IMR-90 (cell line): ENCODE measurements around the gene BCAS3. TPM values are rescaled to one million over a fixed set of nuclear protein-coding genes. Genes with fewer than 3 reads are reported as not detected.

ENCODE experiments used
- ATAC-seq: fragments of 200-7000 bp; cut with Tn5 transposase; 2 replicates; pipeline ENCODE4 v1.9.1; 2020; ENCODE audit warnings: low read depth, mild to moderate bottlenecking, moderate library complexity
- BruUV-seq: library from RNA; stranded (reverse); fragments of 400-500 nt; replicated peaks from 2 replicates; lab custom pipeline; 2021; lab: Mats Ljungman, UMichigan
- CTCF ChIA-PET: fragments of 300-600 bp; formaldehyde crosslinking; extraction: SDS; loops from one replicate; lab custom pipeline; 2021; ENCODE audit warnings: antibody characterized with exemption; lab: Yijun Ruan, JAX
- POLR2A ChIA-PET: fragments of 300-600 bp; sonication (Branson Sonifier 250); formaldehyde crosslinking; loops from one replicate; lab custom pipeline; 2022; ENCODE audit warnings: antibody characterized with exemption; ENCODE audit not compliant: unreplicated experiment; lab: Charles Lee
- DNase-seq: peaks from one replicate; pipeline ENCODE4 v3.0.0; 2013
- H2AFZ ChIP-seq: replicated peaks from 2 replicates; pipeline ENCODE3; 2013; ENCODE audit warnings: low read length, mild to moderate bottlenecking; ENCODE audit not compliant: poor library complexity
- H2AK5ac ChIP-seq: 2 replicates; pipeline ENCODE4 v1.6.1; 2013; ENCODE audit warnings: low read depth, low read length, inconsistent platforms
- H2AK9ac ChIP-seq: replicated peaks from 2 replicates; pipeline ENCODE3; 2013; ENCODE audit warnings: mild to moderate bottlenecking, low read depth, low read length, moderate library complexity; ENCODE audit not compliant: poor library complexity
- H2BK120ac ChIP-seq: 2 replicates; pipeline ENCODE4 v1.6.1; 2013; ENCODE audit warnings: low read depth, low read length, inconsistent platforms
- H2BK15ac ChIP-seq: 3 replicates; pipeline ENCODE4 v1.6.1; 2013; ENCODE audit warnings: low read depth, low read length, inconsistent platforms
- H2BK20ac ChIP-seq: 2 replicates; pipeline ENCODE4 v1.6.1; 2013; ENCODE audit warnings: low read depth, mild to moderate bottlenecking, inconsistent platforms, low read length, moderate library complexity
- H2BK5ac ChIP-seq: 2 replicates; pipeline ENCODE4 v1.6.1; 2013; ENCODE audit warnings: mild to moderate bottlenecking, low read depth, low read length, inconsistent platforms; ENCODE audit not compliant: poor library complexity, severe bottlenecking
- H3K14ac ChIP-seq: replicated peaks from 2 replicates; pipeline ENCODE4 v1.6.1; 2013; ENCODE audit warnings: low read depth, low read length, inconsistent platforms
- H3K18ac ChIP-seq: 2 replicates; pipeline ENCODE4 v1.6.1; 2013; ENCODE audit warnings: low read depth, low read length, control low read depth
- H3K23ac ChIP-seq: 2 replicates; pipeline ENCODE4 v1.6.1; 2013; ENCODE audit warnings: low read depth, low read length, inconsistent platforms
- H3K27ac ChIP-seq: 2 replicates; pipeline ENCODE4 v1.5.1; 2013; ENCODE audit warnings: mild to moderate bottlenecking, control low read depth, low read length; ENCODE audit not compliant: insufficient read depth
- H3K27me3 ChIP-seq: 2 replicates; pipeline ENCODE4 v1.6.1; 2013; ENCODE audit warnings: low read length; ENCODE audit not compliant: control insufficient read depth, insufficient read depth
- H3K36me3 ChIP-seq: 2 replicates; pipeline ENCODE4 v1.6.1; 2013; ENCODE audit warnings: low read length, mixed read lengths; ENCODE audit not compliant: control insufficient read depth, insufficient read depth
- H3K4ac ChIP-seq: 2 replicates; pipeline ENCODE4 v1.6.1; 2013; ENCODE audit warnings: low read depth, low read length, inconsistent platforms
- H3K4me1 ChIP-seq: 2 replicates; pipeline ENCODE4 v1.6.1; 2013; ENCODE audit warnings: low read length, mixed read lengths; ENCODE audit not compliant: control insufficient read depth, insufficient read depth
- H3K4me2 ChIP-seq: 2 replicates; pipeline ENCODE4 v1.6.1; 2013; ENCODE audit warnings: low read depth, mild to moderate bottlenecking, control low read depth, low read length, moderate library complexity
- H3K4me3 ChIP-seq: 2 replicates; pipeline ENCODE4 v1.5.1; 2013; ENCODE audit warnings: low read depth, mild to moderate bottlenecking, control low read depth, low read length, moderate library complexity; ENCODE audit not compliant: insufficient read depth
- H3K56ac ChIP-seq: 2 replicates; pipeline ENCODE4 v1.6.1; 2013; ENCODE audit warnings: low read length, inconsistent platforms; ENCODE audit not compliant: insufficient read depth; ENCODE audit errors: extremely low read depth
- H3K79me1 ChIP-seq, 2 experiments: 2 replicates each; pipeline ENCODE4 v1.6.1; 2013; ENCODE audit warnings: low read length in 2 of 2, inconsistent platforms in 1 of 2, low read depth in 1 of 2
- H3K9ac ChIP-seq: 2 replicates; pipeline ENCODE4 v1.6.1; 2013; ENCODE audit warnings: low read depth, low read length, control low read depth
- H3K9me1 ChIP-seq: 2 replicates; pipeline ENCODE4 v1.6.1; 2013; ENCODE audit warnings: low read length, inconsistent platforms; ENCODE audit not compliant: insufficient read depth
- H3K9me3 ChIP-seq: 2 replicates; pipeline ENCODE4 v1.6.1; 2013; ENCODE audit warnings: low read length; ENCODE audit not compliant: control insufficient read depth, insufficient read depth
- H4K20me1 ChIP-seq: 2 replicates; pipeline ENCODE4 v1.6.1; 2013; ENCODE audit warnings: low read length, inconsistent platforms; ENCODE audit not compliant: insufficient read depth
- H4K5ac ChIP-seq: 2 replicates; pipeline ENCODE4 v1.6.1; 2013; ENCODE audit warnings: mild to moderate bottlenecking, low read depth, low read length, control low read depth
- H4K8ac ChIP-seq, 2 experiments: 2 replicates each; pipeline ENCODE4 v1.6.1; 2013; ENCODE audit warnings: low read depth in 2 of 2, low read length in 2 of 2, control low read depth in 1 of 2, inconsistent platforms in 1 of 2
- H4K91ac ChIP-seq: 2 replicates; pipeline ENCODE4 v1.6.1; 2013; ENCODE audit warnings: low read depth, low read length, inconsistent platforms; ENCODE audit not compliant: insufficient read depth
- BHLHE40 ChIP-seq: fragments of 150-350 bp; IDR thresholded peaks from 2 replicates; pipeline ENCODE4 v1.6.1; 2016; ENCODE audit warnings: mild to moderate bottlenecking, low read depth, low read length
- CHD1 ChIP-seq: IDR thresholded peaks from 2 replicates; pipeline ENCODE4 v1.6.1; 2012; ENCODE audit warnings: low read depth, low read length, improper control_type of control experiment
- MAFK ChIP-seq: IDR thresholded peaks from 2 replicates; pipeline ENCODE4 v1.6.1; 2012; ENCODE audit warnings: low read depth, low read length, improper control_type of control experiment
- WGBS, 2 experiments: methylation state at CpG; one replicate each; pipeline versions ENCODE4 v1.1.5 to v1.1.7; 2013; ENCODE audit warnings: missing lambda C conversion rate in 2 of 2; ENCODE audit not compliant: insufficient read length in 1 of 2; ENCODE audit errors: extremely low coverage in 2 of 2; 5-methylcytosine and 5-hydroxymethylcytosine counted together
- dilution Hi-C: fragments of 300-500 bp; cut with HindIII; formaldehyde crosslinking; loops from one replicate; pipeline ENCODE4 v1.14.3; 2018; ENCODE audit warnings: low sequenced_read_pairs; ENCODE audit not compliant: unreplicated experiment
- in situ Hi-C: fragments of 300-500 bp; cut with MboI; formaldehyde crosslinking; loops from 3 replicates; pipeline ENCODE4 v1.14.3; 2019; ENCODE audit warnings: low sequenced_read_pairs, inconsistent platforms, mixed read lengths
- intact Hi-C: fragments of 100-400 bp; cut with micrococcal nuclease; formaldehyde crosslinking; loops from 2 replicates; pipeline ENCODE4 v1.10.0; 2022
- polyA plus RNA-seq, 3 experiments: library from polyadenylated mRNA; depleted of rRNA; stranded (reverse); fragments of >200 nt; gene quantifications; 2 replicates each; pipeline ENCODE4 v1.2.3, GENCODE V29; 2012; ENCODE audit warnings: low replicate concordance in 1 of 3
- total RNA-seq: library from RNA; depleted of rRNA; stranded (reverse); fragments of >200 nt; gene quantifications from 2 replicates; pipeline ENCODE4 v1.2.3, GENCODE V29; 2012

BCAS3 gene
- total and polyA plus RNA-seq, 2 of the 4 experiments (the other 2 are of a cell fraction) = 6.3 to 27.1 TPM

- Histone ChIP-seq H3K4ac (no peak overlapping the region), H3K23ac (0 out of 2 replicates have a peak overlapping the region, but pooled peaks have one; percentile 13)
- CTCF ChIA-PET = no interaction called here
Measured at GRCh38 chr17:61065263-61065773, 387.7 kb downstream of the BCAS3 start.

More at GRCh38 chr17:61065263-61065773, 387.7 kb downstream of the BCAS3 start:
- Histone ChIP-seq H2AFZ (no peak overlapping the region), H3K27me3 (no peaks in the 10 kb centered on the region), H3K18ac (0 out of 2 replicates have a peak overlapping the region, but pooled peaks have one; percentile 55), H2BK15ac (no peak overlapping the region), H3K4me2 (peak overlapping the region; percentile 67), H4K20me1 (no peaks in the 10 kb centered on the region), H4K8ac (0 out of 4 replicates have a peak overlapping the region, but pooled peaks of 1 of the 2 experiments have one; percentile 6), H3K4me1 (no peaks in the 10 kb centered on the region; the same call in 1 of the 2 replicates), H3K14ac (no peak overlapping the region), H2AK9ac (no peak overlapping the region), H3K79me1 (no peaks in the 10 kb centered on the region), H2BK20ac (peak overlapping the region; percentile 17; the same call in 1 of the 2 replicates), H2BK120ac (no peak overlapping the region), H4K5ac (no peak overlapping the region), H3K36me3 (no peaks in the 10 kb centered on the region), H3K9me1 (no peaks in the 10 kb centered on the region), H3K9ac (no peak overlapping the region), H3K9me3 (no peaks in the 10 kb centered on the region), H3K4me3 (no peak overlapping the region), H3K56ac (no peak overlapping the region), H2AK5ac (no peak overlapping the region), H2BK5ac (no peak overlapping the region), H3K27ac (no peak overlapping the region), H4K91ac (no peak overlapping the region)
- intact Hi-C loops = loop anchor here (5.0 kb wide), 1 partner anchor 332 kb away; the partner anchor contains the start of gene TBX2
- peak; percentile 75 for ATAC-seq
- WGBS, 2 experiments = no CpG with 5 or more reads among the region's 2 CpGs
- peak; percentile 36 for DNase-seq
- in situ Hi-C loops = no loop called here
- dilution Hi-C loops = no loop called here
- BruUV-seq = no TSS peak
- TF ChIP-seq MAFK = peak; percentile 46
- TF ChIP-seq CHD1 = no peak
- TF ChIP-seq BHLHE40 = peak; percentile 58; the same call in 1 of the 2 replicates
- POLR2A ChIA-PET = no interaction called here
